CD4-positive, alpha-beta T cell treated with Interleukin-2 at 100 ng/mL for 4 hours (primary cell): ENCODE measurements around the gene BRAF.
"Not testable (repeated sequence)": the region's sequence is repeated elsewhere in the genome, so short reads cannot be mapped to it uniquely, and the experiment has no call there.

Source experiments
- DNase-seq: peaks from one replicate; pipeline ENCODE4 v3.0.0-alpha.2; 2020; ENCODE audit warnings: low spot score

Gene BRAF

GRCh38 chr7:140679186-140679585 is 245.5 kb downstream of the BRAF start:
- DNase-seq, result no peak

- DNase-seq, result no peak
These were observed 246.0 kb downstream of the BRAF start for GRCh38 chr7:140678816-140679130.

- DNase-seq, result no peak
These were observed 246.5 kb downstream of the BRAF start for GRCh38 chr7:140678081-140678815.

- DNase-seq, result no peak
These were observed 247.2 kb downstream of the BRAF start for GRCh38 chr7:140677496-140677895.

GRCh38 chr7:140676956-140677355 is 247.8 kb downstream of the BRAF start:
- DNase-seq, result not testable (repeated sequence)

- no peak for DNase-seq
These were observed 248.4 kb downstream of the BRAF start for GRCh38 chr7:140676306-140676705.

GRCh38 chr7:140675726-140676125 is 249.0 kb downstream of the BRAF start:
- no peak for DNase-seq

GRCh38 chr7:140674899-140675701 is 249.6 kb downstream of the BRAF start:
- no peak for DNase-seq

GRCh38 chr7:140674356-140674800 is 250.4 kb downstream of the BRAF start:
- DNase-seq, result no peak

- no peak for DNase-seq
These were observed 251.0 kb downstream of the BRAF start for GRCh38 chr7:140673774-140674155.

- DNase-seq, result peak; percentile 52
These were observed 251.5 kb downstream of the BRAF start for GRCh38 chr7:140673063-140673773.

- peak; percentile 52 for DNase-seq
These were observed 252.2 kb downstream of the BRAF start, which contains the start of gene ADCK2 for GRCh38 chr7:140672382-140673062. ADCK2 (plus strand) TSS chr7:140672945; CDS start chr7:140673331, 386 bp downstream.

GRCh38 chr7:140671966-140672365 is 252.8 kb downstream of the BRAF start:
- no peak for DNase-seq

GRCh38 chr7:140670343-140670935 is 254.3 kb downstream of the BRAF start:
- no peak for DNase-seq

GRCh38 chr7:140669862-140670261 is 254.9 kb downstream of the BRAF start:
- not testable (repeated sequence) for DNase-seq

- no peak for DNase-seq
These were observed 255.4 kb downstream of the BRAF start for GRCh38 chr7:140669352-140669751.
